ENCODE measurements around the gene CHRNB4. TPM values are rescaled to one million over a fixed set of nuclear protein-coding genes. Genes with fewer than 3 reads are reported as not detected.

The CHRNB4 gene
- total and polyA plus RNA-seq, 10 donors: 0.07 to 1.1 (median 0.26) TPM

GRCh38 chr15:78651007-78651406 lies 10.0 kb upstream of the CHRNB4 start:
- intact Hi-C loops (cut with DNase I; ENCODE audit: low total_unique reads): no loop called here
- no peak for DNase-seq
- no peaks in the 10 kb centered on the region for H3K36me3 ChIP-seq
- no peak overlapping the region for H3K27ac ChIP-seq
- H3K4me3 ChIP-seq: no peak overlapping the region
- H3K4me1 ChIP-seq: no peaks in the 10 kb centered on the region
- TF ChIP-seq POLR2A (IDR thresholded peaks at IDR 0.05) (no peak), POLR2AphosphoS5 (IDR thresholded peaks at IDR 0.05) (no peak), CTCF (IDR thresholded peaks at IDR 0.05 in 8 of 11, conservative IDR thresholded peaks at IDR 0.05 in 3 of 11) (no peak)
- 55 to 79% (median 63%) methylated on average over 3 of the region's 3 CpGs for WGBS, 5 donors
- H3K9me3 ChIP-seq: no peaks in the 10 kb centered on the region
- no peaks in the 10 kb centered on the region for H3K27me3 ChIP-seq (replicated peaks in 1 of 7)

- no peak overlapping the region for H3K4me3 ChIP-seq
- H3K9me3 ChIP-seq: no peaks in the 10 kb centered on the region
- DNase-seq: no peak
- H3K36me3 ChIP-seq: no peaks in the 10 kb centered on the region
- H3K27ac ChIP-seq: no peak overlapping the region
- H3K27me3 ChIP-seq (replicated peaks in 1 of 7): no peaks in the 10 kb centered on the region
- 82 to 99% (median 88%) methylated on average over 4 of the region's 4 CpGs for WGBS, 5 donors
- H3K4me1 ChIP-seq: no peaks in the 10 kb centered on the region
- intact Hi-C loops (cut with DNase I; ENCODE audit: low total_unique reads): no loop called here
- no peak for TF ChIP-seq CTCF (IDR thresholded peaks at IDR 0.05 in 8 of 11, conservative IDR thresholded peaks at IDR 0.05 in 3 of 11)
- TF ChIP-seq POLR2AphosphoS5 (IDR thresholded peaks at IDR 0.05): no peak
- TF ChIP-seq POLR2A (IDR thresholded peaks at IDR 0.05): no peak
Measured at GRCh38 chr15:78650022-78650421, 9.0 kb upstream of the CHRNB4 start.

DNA sequence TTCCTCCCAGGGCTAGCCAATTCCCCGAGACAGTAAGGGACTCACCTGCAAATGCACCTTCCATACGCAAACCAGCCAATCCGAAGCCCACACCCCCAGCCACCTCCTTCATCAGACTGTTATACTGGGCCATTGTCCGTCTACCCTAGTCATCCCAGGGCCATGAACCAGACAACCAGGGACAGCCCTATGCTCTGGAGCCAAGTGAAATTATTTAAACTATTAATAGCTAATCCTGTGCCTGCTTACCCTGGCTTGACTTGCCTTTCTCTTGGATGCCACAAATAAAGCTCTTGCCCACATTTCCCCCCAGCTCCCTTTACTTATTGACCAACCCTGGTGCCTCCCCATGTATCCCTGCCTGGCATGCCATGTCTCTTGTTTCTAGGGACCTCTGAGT lies 4.0 kb upstream of the CHRNB4 start:
- intact Hi-C loops (cut with DNase I; ENCODE audit: low total_unique reads): no loop called here

DNA sequence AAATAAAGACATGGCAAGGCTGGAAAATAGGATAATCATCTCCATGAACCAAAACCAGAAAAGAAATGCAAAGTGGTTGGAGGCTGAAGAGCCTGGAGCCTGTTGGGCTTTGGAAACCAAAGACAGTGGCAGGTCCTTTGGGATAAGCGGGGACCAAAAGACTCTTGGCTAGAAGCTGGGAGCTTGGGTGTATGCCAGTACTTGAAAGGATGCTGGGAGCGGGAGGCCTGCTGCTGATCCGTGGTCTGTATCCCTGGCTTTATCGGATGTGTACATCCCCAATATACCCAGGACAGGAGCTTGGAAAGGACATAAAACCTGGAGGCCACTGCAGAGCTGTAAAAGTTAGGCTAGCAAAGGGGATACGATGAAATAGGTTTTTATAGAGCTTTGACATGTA lies 1.3 kb upstream of the CHRNB4 start:
- H3K9me3 ChIP-seq: no peaks in the 10 kb centered on the region
- WGBS, 5 donors: 81 to 91% (median 87%) methylated on average over 5 of the region's 5 CpGs
- no peaks in the 10 kb centered on the region for H3K36me3 ChIP-seq
- no peak for DNase-seq
- intact Hi-C loops (cut with DNase I; ENCODE audit: low total_unique reads): no loop called here
- TF ChIP-seq POLR2AphosphoS5 (IDR thresholded peaks at IDR 0.05): no peak
- no peak for TF ChIP-seq POLR2A (IDR thresholded peaks at IDR 0.05)
- TF ChIP-seq CTCF (IDR thresholded peaks at IDR 0.05 in 8 of 11, conservative IDR thresholded peaks at IDR 0.05 in 3 of 11): no peak
- H3K4me1 ChIP-seq: peaks cover 0 to 19% (median 14%) of the 10 kb centered on the region in 6 donors
- no peak overlapping the region for H3K27ac ChIP-seq
- H3K4me3 ChIP-seq: no peak overlapping the region
- H3K27me3 ChIP-seq (replicated peaks in 1 of 7): peaks cover 0 to 24% (median 10%) of the 10 kb centered on the region in 7 donors

More for the DNA sequence above, 4.0 kb upstream of the CHRNB4 start:
- DNase-seq: no peak
- peaks cover 0 to 19% (median 14%) of the 10 kb centered on the region in 6 donors for H3K4me1 ChIP-seq
- H3K36me3 ChIP-seq: no peaks in the 10 kb centered on the region
- H3K9me3 ChIP-seq: no peaks in the 10 kb centered on the region
- 89 to 98% (median 90%) methylated on average over 4 of the region's 4 CpGs for WGBS, 5 donors
- TF ChIP-seq POLR2AphosphoS5 (IDR thresholded peaks at IDR 0.05) (no peak), CTCF (IDR thresholded peaks at IDR 0.05 in 8 of 11, conservative IDR thresholded peaks at IDR 0.05 in 3 of 11) (no peak), POLR2A (IDR thresholded peaks at IDR 0.05) (no peak)
- peaks cover 0 to 19% (median 10%) of the 10 kb centered on the region in 7 donors for H3K27me3 ChIP-seq (replicated peaks in 1 of 7)
- no peak overlapping the region for H3K4me3 ChIP-seq
- no peak overlapping the region for H3K27ac ChIP-seq

All from spleen (tissue), 11 donors.